Superior temporal gyrus (tissue), 1 donor: ENCODE results near the gene CPSF6.
"Not testable (repeated sequence)": the region's sequence is repeated elsewhere in the genome, so short reads cannot be mapped to it uniquely, and the experiment has no call there.

Source experiments
- DNase-seq: peaks from one replicate; pipeline ENCODE4 v3.0.0-alpha.2; 2016; ENCODE audit errors: extremely low spot score

The CPSF6 gene

GRCh38 chr12:69262264-69262974, 23.1 kb downstream of the CPSF6 start:
- DNase-seq = no peak

GRCh38 chr12:69265205-69265604, 25.8 kb downstream of the CPSF6 start:
- DNase-seq = no peak

GRCh38 chr12:69265633-69266032, 26.3 kb downstream of the CPSF6 start:
- not testable (repeated sequence) for DNase-seq

- DNase-seq = no peak
Measured at GRCh38 chr12:69266036-69266635, 26.8 kb downstream of the CPSF6 start.

GRCh38 chr12:69269736-69270135, 30.4 kb downstream of the CPSF6 start:
- DNase-seq = no peak

- DNase-seq = no peak
Measured at GRCh38 chr12:69272511-69272910, 33.1 kb downstream of the CPSF6 start.

GRCh38 chr12:69274861-69275260, 35.5 kb downstream of the CPSF6 start:
- DNase-seq = no peak

GRCh38 chr12:69275471-69275891, 36.1 kb downstream of the CPSF6 start:
- no peak for DNase-seq

GRCh38 chr12:69278814-69279782, 39.7 kb downstream of the CPSF6 start:
- no peak for DNase-seq

- DNase-seq = peak; percentile 67
Measured at GRCh38 chr12:69284131-69284530, 44.8 kb downstream of the CPSF6 start.

GRCh38 chr12:69287556-69287955, 48.2 kb downstream of the CPSF6 start:
- DNase-seq = no peak

- DNase-seq = peak; percentile 88
Measured at GRCh38 chr12:69290545-69291277, 51.3 kb downstream of the CPSF6 start.

- no peak for DNase-seq
Measured at GRCh38 chr12:69291278-69291593, 51.9 kb downstream of the CPSF6 start.

- no peak for DNase-seq
Measured at GRCh38 chr12:69298133-69298532, 58.8 kb downstream of the CPSF6 start.

- no peak for DNase-seq
Measured at GRCh38 chr12:69298947-69299346, 59.6 kb downstream of the CPSF6 start.

- DNase-seq = no peak
Measured at GRCh38 chr12:69304284-69304683, 64.9 kb downstream of the CPSF6 start.

GRCh38 chr12:69309461-69309860, 70.1 kb downstream of the CPSF6 start:
- DNase-seq = no peak

- no peak for DNase-seq
Measured at GRCh38 chr12:69313209-69313608, 73.8 kb downstream of the CPSF6 start.

- not testable (repeated sequence) for DNase-seq
Measured at GRCh38 chr12:69316784-69317183, 77.4 kb downstream of the CPSF6 start.

- not testable (repeated sequence) for DNase-seq
Measured at GRCh38 chr12:69317233-69317632, 77.9 kb downstream of the CPSF6 start.

GRCh38 chr12:69318225-69318624, 78.9 kb downstream of the CPSF6 start:
- no peak for DNase-seq

GRCh38 chr12:69321351-69321750, 82.0 kb downstream of the CPSF6 start:
- no peak for DNase-seq
